H1 (cell line): Measurements from ENCODE around the gene GALNT4. TPM values are rescaled to one million over a fixed set of nuclear protein-coding genes. Genes with fewer than 3 reads are reported as not detected.

Experiments used
- CTCF ChIA-PET: fragments of 300-600 bp; sonication (Branson Sonifier 250); formaldehyde crosslinking; loops from one replicate; lab custom pipeline; 2021; ENCODE audit not compliant: partially characterized antibody; lab: Charles Lee
- POLR2A ChIA-PET: fragments of 300-600 bp; sonication (Branson Sonifier 250); formaldehyde crosslinking; loops from one replicate; lab custom pipeline; 2021; ENCODE audit warnings: inconsistent platforms; ENCODE audit not compliant: partially characterized antibody; lab: Charles Lee
- DNase-seq, 2 experiments: peaks; one replicate each; pipeline versions ENCODE4 v3.0.0 to v3.0.0-alpha.2; 2010 to 2022; ENCODE audit warnings: low spot score in 2 of 2, low read depth in 1 of 2, mixed read lengths in 1 of 2
- FAIRE-seq: peaks from 2 replicates; lab custom pipeline; 2011; peaks lifted over from hg19 to GRCh38; lab: Jason Lieb, UNC
- H2AFZ ChIP-seq: 2 replicates; pipeline ENCODE4 v1.8.1; 2012; ENCODE audit warnings: low read length, inconsistent platforms
- H2AK5ac ChIP-seq: 2 replicates; pipeline ENCODE4 v1.6.1; 2013; ENCODE audit warnings: low read depth, low read length
- H2BK120ac ChIP-seq: replicated peaks from 2 replicates; pipeline ENCODE3; 2013; ENCODE audit warnings: low read depth, low read length, inconsistent platforms
- H2BK12ac ChIP-seq: 2 replicates; pipeline ENCODE4 v1.6.1; 2013; ENCODE audit warnings: low read depth, low read length
- H2BK15ac ChIP-seq: 2 replicates; pipeline ENCODE4 v1.6.1; 2013; ENCODE audit warnings: low read length
- H2BK20ac ChIP-seq: 2 replicates; pipeline ENCODE4 v1.6.1; 2013; ENCODE audit warnings: low read length
- H2BK5ac ChIP-seq: 2 replicates; pipeline ENCODE4 v1.6.1; 2013; ENCODE audit warnings: low read depth, low read length
- H3K14ac ChIP-seq: 2 replicates; pipeline ENCODE4 v1.6.1; 2013; ENCODE audit warnings: inconsistent platforms; ENCODE audit not compliant: insufficient read length
- H3K18ac ChIP-seq: 2 replicates; pipeline ENCODE4 v1.6.1; 2013; ENCODE audit warnings: low read length; ENCODE audit errors: extremely low read depth
- H3K23ac ChIP-seq: 2 replicates; pipeline ENCODE4 v1.6.1; 2013; ENCODE audit warnings: inconsistent platforms; ENCODE audit not compliant: insufficient read length
- H3K23me2 ChIP-seq: 2 replicates; pipeline ENCODE4 v1.6.1; 2013; ENCODE audit warnings: low read depth, low read length
- H3K27ac ChIP-seq: 2 replicates; pipeline ENCODE4 v1.6.1; 2011; ENCODE audit warnings: low read depth, low read length, inconsistent platforms
- H3K27me3 ChIP-seq, 4 experiments: replicated peaks in 1 of 4; 1 replicate in 1 of 4; 2 replicates in 3 of 4; pipeline versions ENCODE4 v1.6.1 to v1.8.1; 2011 to 2013; ENCODE audit warnings: low read length in 3 of 4, mild to moderate bottlenecking in 3 of 4, inconsistent platforms in 2 of 4, mixed read lengths in 2 of 4, moderate library complexity in 1 of 4; ENCODE audit not compliant: control insufficient read depth in 3 of 4, insufficient read depth in 3 of 4; ENCODE audit errors: extremely low read depth in 1 of 4
- H3K36me3 ChIP-seq, 4 experiments: 2 replicates each; pipeline versions ENCODE4 v1.6.1 to v1.8.1; 2011 to 2013; ENCODE audit warnings: mild to moderate bottlenecking in 4 of 4, low read length in 3 of 4, moderate library complexity in 2 of 4, control low read depth in 1 of 4, inconsistent platforms in 1 of 4; ENCODE audit not compliant: insufficient read depth in 4 of 4, control insufficient read depth in 2 of 4
- H3K4ac ChIP-seq: replicated peaks from 2 replicates; pipeline ENCODE3; 2013; ENCODE audit warnings: low read length, low read depth, mixed read lengths, inconsistent platforms; ENCODE audit not compliant: insufficient read length
- H3K4me1 ChIP-seq, 4 experiments: replicated peaks in 1 of 4; 1 replicate in 1 of 4; 2 replicates in 3 of 4; pipeline versions ENCODE4 v1.6.1 to v1.8.1; 2011 to 2013; ENCODE audit warnings: low read length in 3 of 4, inconsistent platforms in 2 of 4, mixed read lengths in 1 of 4; ENCODE audit not compliant: insufficient read depth in 4 of 4, control insufficient read depth in 3 of 4
- H3K4me2 ChIP-seq, 2 experiments: 2 replicates each; pipeline versions ENCODE4 v1.6.1 to v1.8.1; 2011 to 2013; ENCODE audit warnings: low read depth in 2 of 2, low read length in 2 of 2, control low read depth in 1 of 2, inconsistent platforms in 1 of 2, mild to moderate bottlenecking in 1 of 2; ENCODE audit not compliant: insufficient read depth in 1 of 2
- H3K4me3 ChIP-seq, 4 experiments: fragments of 200-600, 300-600 bp in 1 of 4; sonication (generic), shearing (Covaris generic), sonication (Bioruptor Twin) in 1 of 4; 2 replicates each; pipeline versions ENCODE4 v1.5.1 to v1.8.1; 2011 to 2016; ENCODE audit warnings: low read length in 4 of 4, low read depth in 3 of 4, control low read depth in 2 of 4, inconsistent platforms in 2 of 4, mild to moderate bottlenecking in 2 of 4, mixed read lengths in 1 of 4, moderate library complexity in 1 of 4; ENCODE audit not compliant: insufficient read depth in 2 of 4; ENCODE audit errors: extremely low read depth in 1 of 4
- H3K56ac ChIP-seq: replicated peaks from 2 replicates; pipeline ENCODE3; 2013; ENCODE audit warnings: low read depth, mild to moderate bottlenecking, mixed read lengths, low read length, inconsistent platforms; ENCODE audit not compliant: insufficient read length
- H3K79me1 ChIP-seq: 2 replicates; pipeline ENCODE4 v1.6.1; 2013; ENCODE audit warnings: low read depth, low read length, control low read depth
- H3K79me2 ChIP-seq, 2 experiments: 2 replicates each; pipeline versions ENCODE4 v1.6.1 to v1.8.1; 2012 to 2013; ENCODE audit warnings: low read length in 2 of 2, mild to moderate bottlenecking in 2 of 2, inconsistent platforms in 1 of 2; ENCODE audit not compliant: insufficient read depth in 2 of 2, control insufficient read depth in 1 of 2
- H3K9ac ChIP-seq, 4 experiments: replicated peaks in 1 of 4; 1 replicate in 1 of 4; 2 replicates in 3 of 4; pipeline versions ENCODE4 v1.6.1 to v1.8.1; 2011 to 2013; ENCODE audit warnings: low read depth in 3 of 4, low read length in 3 of 4, control low read depth in 2 of 4, mild to moderate bottlenecking in 2 of 4, moderate library complexity in 2 of 4, inconsistent platforms in 1 of 4; ENCODE audit errors: extremely low read depth in 1 of 4
- H3K9me3 ChIP-seq, 2 experiments: 2 replicates each; pipeline versions ENCODE4 v1.6.1 to v1.8.1; 2012 to 2013; ENCODE audit warnings: mild to moderate bottlenecking in 2 of 2, moderate library complexity in 2 of 2, control low read depth in 1 of 2, inconsistent platforms in 1 of 2, low read depth in 1 of 2, low read length in 1 of 2, mixed read lengths in 1 of 2; ENCODE audit not compliant: insufficient read depth in 2 of 2
- H4K20me1 ChIP-seq, 2 experiments: replicated peaks in 1 of 2; 2 replicates each; pipeline versions ENCODE3 to v1.8.1; 2011 to 2013; ENCODE audit warnings: inconsistent platforms in 2 of 2, low read length in 2 of 2, mild to moderate bottlenecking in 1 of 2; ENCODE audit not compliant: insufficient read depth in 2 of 2, control insufficient read depth in 1 of 2
- H4K5ac ChIP-seq: 2 replicates; pipeline ENCODE4 v1.6.1; 2013; ENCODE audit warnings: low read length, low read depth, mixed read lengths, inconsistent platforms; ENCODE audit not compliant: insufficient read length
- H4K8ac ChIP-seq: 2 replicates; pipeline ENCODE4 v1.8.0; 2013; ENCODE audit warnings: mild to moderate bottlenecking, moderate library complexity, low read length, inconsistent platforms; ENCODE audit not compliant: insufficient read depth; ENCODE audit errors: extremely low read depth
- H4K91ac ChIP-seq: replicated peaks from 2 replicates; pipeline ENCODE3; 2013; ENCODE audit warnings: low read length, mixed read lengths, inconsistent platforms; ENCODE audit not compliant: insufficient read length
- BRCA1 ChIP-seq: IDR thresholded peaks from 2 replicates; pipeline ENCODE4 v1.6.1; 2012; ENCODE audit warnings: low read depth, low read length, improper control_type of control experiment
- CBX5 ChIP-seq: fragments of 300-800, 300-1000 bp; sonication (generic); IDR thresholded peaks from 2 replicates; pipeline ENCODE4 v1.7.1; 2016; ENCODE audit warnings: antibody characterized with exemption, low read length, low read depth
- CBX8 ChIP-seq: fragments of 300-800, 300-1000 bp; sonication (generic); IDR thresholded peaks from 2 replicates; pipeline ENCODE4 v1.7.1; 2016; ENCODE audit warnings: low read depth, low read length, borderline replicate concordance
- CREB1 ChIP-seq: IDR thresholded peaks from 2 replicates; pipeline ENCODE4 v1.6.1; 2012; ENCODE audit warnings: inconsistent platforms
- FOSL1 ChIP-seq: IDR thresholded peaks from 2 replicates; pipeline ENCODE4 v1.6.1; 2011; ENCODE audit warnings: mild to moderate bottlenecking, low read depth, low read length, moderate library complexity; ENCODE audit not compliant: insufficient read depth
- HDAC2 ChIP-seq, 2 experiments: fragments of 300-600 bp in 1 of 2; sonication (generic) in 1 of 2; IDR thresholded peaks; 2 replicates each; pipeline ENCODE4 v1.6.1; 2011 to 2012; ENCODE audit warnings: low read depth in 2 of 2, low read length in 2 of 2, mild to moderate bottlenecking in 2 of 2, moderate library complexity in 2 of 2, borderline replicate concordance in 1 of 2, inconsistent platforms in 1 of 2
- HDAC6 ChIP-seq: IDR thresholded peaks from one replicate; pipeline ENCODE4 v1.7.1; 2012; ENCODE audit warnings: low read depth, mild to moderate bottlenecking, inconsistent platforms, low read length, moderate library complexity
- POLR2A ChIP-seq, 2 experiments: IDR thresholded peaks; 1 replicate in 1 of 2; 2 replicates in 1 of 2; pipeline ENCODE4 v1.6.1; 2011; ENCODE audit warnings: low read depth in 2 of 2, low read length in 2 of 2, mild to moderate bottlenecking in 2 of 2; ENCODE audit errors: control extremely low read depth in 1 of 2
- POLR2AphosphoS5 ChIP-seq: IDR thresholded peaks from 2 replicates; pipeline ENCODE4 v1.6.1; 2011; ENCODE audit warnings: low read depth, low read length
- SP4 ChIP-seq: IDR thresholded peaks from 2 replicates; pipeline ENCODE4 v1.6.1; 2012; ENCODE audit warnings: low read length, inconsistent platforms
- YY1 ChIP-seq: IDR thresholded peaks from 2 replicates; pipeline ENCODE4 v1.6.1; 2011; ENCODE audit warnings: low read depth, mild to moderate bottlenecking, low read length
- WGBS, 2 experiments: shearing (Covaris generic) in 1 of 2; methylation state at CpG; one replicate each; pipeline versions ENCODE4 v1.1.6 to v1.1.7; 2013 to 2015; ENCODE audit warnings: low lambda C conversion rate in 2 of 2, mixed read lengths in 2 of 2, inconsistent platforms in 1 of 2, low coverage in 1 of 2, missing lambda C conversion rate in 1 of 2; ENCODE audit not compliant: insufficient replicate concordance in 2 of 2, insufficient coverage in 1 of 2, insufficient read length in 1 of 2; ENCODE audit errors: extremely low coverage in 1 of 2, missing lambda C conversion rate in 1 of 2; 5-methylcytosine and 5-hydroxymethylcytosine counted together
- polyA plus RNA-seq, 7 experiments: library from polyadenylated mRNA; depleted of rRNA in 3 of 7; stranded (reverse) in 5 of 7; unstranded in 2 of 7; fragments of >200 nt in 5 of 7; fragments of 200-250 nt in 2 of 7; gene quantifications; 1 replicate in 5 of 7; 2 replicates in 1 of 7; 4 replicates in 1 of 7; pipeline versions ENCODE4 v1.2.1 to v1.2.3, GENCODE V29; 2011 to 2013; ENCODE audit warnings: missing spikeins in 2 of 7, mixed read lengths in 2 of 7
- total RNA-seq: library from RNA; stranded (reverse); fragmentation: NEBNext Ultra II Directional; extraction: Animal tissue kit (Norgen Biotek cat#: 25700); gene quantifications from 2 replicates; pipeline ENCODE4 v1.2.1, GENCODE V29; 2021
- TF ChIP-seq, protein P1 (sequence below): IDR thresholded peaks from 2 replicates; pipeline ENCODE4 v1.6.1; 2012; ENCODE audit warnings: low read length, inconsistent platforms
- TF ChIP-seq, protein P2 (sequence below): IDR thresholded peaks from 2 replicates; pipeline ENCODE4 v1.6.1; 2012; ENCODE audit warnings: inconsistent platforms

Gene GALNT4
- total and polyA plus RNA-seq, 2 of the 8 experiments (the other 6 are each of a cell fraction or from before 2014, with no cell fraction given) = 0.45 to 3.3 TPM

DNA sequence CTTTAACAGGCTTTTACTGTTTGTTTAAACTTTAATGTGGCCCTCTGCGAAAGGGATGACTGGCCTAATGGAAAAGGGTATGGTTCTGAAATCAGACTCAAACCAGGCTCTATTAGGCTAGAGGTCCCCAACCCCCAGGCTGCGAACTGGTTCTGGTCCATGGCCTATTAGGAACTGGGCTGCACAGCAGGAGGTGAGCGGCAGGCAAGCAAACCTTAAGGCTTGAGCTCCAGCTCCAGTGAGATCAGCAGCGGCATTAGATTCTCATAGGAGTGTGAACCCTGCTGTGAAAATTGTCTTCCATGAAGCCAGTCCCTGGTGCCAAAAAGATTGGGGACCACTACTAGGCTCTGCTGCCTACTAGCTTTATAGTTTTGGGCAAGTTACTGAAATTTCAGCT lies 11.1 kb downstream of the GALNT4 start:
- H3K4me1 ChIP-seq = peaks cover 0 to 3% (median 2%) of the 10 kb centered on the region in 4 experiments; a peak in 3 of 7 replicates
- H3K27ac ChIP-seq = no peak overlapping the region
- DNase-seq (no peak), FAIRE-seq (no peak)
- H4K5ac ChIP-seq = no peak overlapping the region
- no peaks in the 10 kb centered on the region for H3K27me3 ChIP-seq
- ChIA-PET POLR2A (interaction anchor here (1.2 to 1.7 kb wide), 3 partner anchors 11 to 164 kb away, joined by 3 to 7 read pairs (median 4); partner anchors contain the start of genes DUSP6 and GALNT4), CTCF (interaction anchor here (1.2 to 2.3 kb wide), 6 partner anchors 8 to 496 kb away, joined by 4 to 10 read pairs (median 6); partner anchors contain the start of gene POC1B)
- H2AK5ac ChIP-seq = no peak overlapping the region
- H3K9me3 ChIP-seq = no peaks in the 10 kb centered on the region
- no peak overlapping the region for H3K18ac ChIP-seq
- H3K36me3 ChIP-seq = no peaks in the 10 kb centered on the region
- no peak overlapping the region for H2BK5ac ChIP-seq
- no peak overlapping the region for H2AFZ ChIP-seq
- 0 out of 2 replicates have a peak, but pooled peaks cover 2% of the 10 kb centered on the region for H3K79me1 ChIP-seq
- H3K14ac ChIP-seq = no peak overlapping the region
- no peaks in the 10 kb centered on the region for H3K23me2 ChIP-seq
- no peak overlapping the region for H3K4ac ChIP-seq
- no peak overlapping the region for H2BK15ac ChIP-seq
- no peak overlapping the region for H3K9ac ChIP-seq
- H4K20me1 ChIP-seq = no peaks in the 10 kb centered on the region
- no peak overlapping the region for H2BK120ac ChIP-seq
- H3K4me2 ChIP-seq = no peak overlapping the region
- no peak overlapping the region for H2BK12ac ChIP-seq
- no peak overlapping the region for H3K4me3 ChIP-seq
- no peak overlapping the region for H2BK20ac ChIP-seq
- WGBS, 2 experiments = 80% methylated on average over 4 of the region's 4 CpGs; no CpG with 5 or more reads in 1 of the 2 experiments
- H4K8ac ChIP-seq = no peak overlapping the region
- no peak overlapping the region for H3K56ac ChIP-seq
- no peaks in the 10 kb centered on the region for H3K79me2 ChIP-seq
- no peak overlapping the region for H3K23ac ChIP-seq
- H4K91ac ChIP-seq = no peak overlapping the region
- TF ChIP-seq HDAC2 (IDR thresholded peaks at IDR 0.05; ENCODE audit: borderline replicate concordance in 1 of 2, low read depth in 2 of 2, low read length in 2 of 2) (no peak), CBX5 (no peak), POLR2A (IDR thresholded peaks at IDR 0.05; ENCODE audit: control extremely low read depth in 1 of 2, low read depth in 2 of 2, low read length in 2 of 2) (no peak), SP4 (no peak), CBX8 (no peak), POLR2AphosphoS5 (no peak), HDAC6 (no peak), BRCA1 (no peak), YY1 (no peak), FOSL1 (no peak), CREB1 (no peak)
- TF ChIP-seq, protein P1, sequence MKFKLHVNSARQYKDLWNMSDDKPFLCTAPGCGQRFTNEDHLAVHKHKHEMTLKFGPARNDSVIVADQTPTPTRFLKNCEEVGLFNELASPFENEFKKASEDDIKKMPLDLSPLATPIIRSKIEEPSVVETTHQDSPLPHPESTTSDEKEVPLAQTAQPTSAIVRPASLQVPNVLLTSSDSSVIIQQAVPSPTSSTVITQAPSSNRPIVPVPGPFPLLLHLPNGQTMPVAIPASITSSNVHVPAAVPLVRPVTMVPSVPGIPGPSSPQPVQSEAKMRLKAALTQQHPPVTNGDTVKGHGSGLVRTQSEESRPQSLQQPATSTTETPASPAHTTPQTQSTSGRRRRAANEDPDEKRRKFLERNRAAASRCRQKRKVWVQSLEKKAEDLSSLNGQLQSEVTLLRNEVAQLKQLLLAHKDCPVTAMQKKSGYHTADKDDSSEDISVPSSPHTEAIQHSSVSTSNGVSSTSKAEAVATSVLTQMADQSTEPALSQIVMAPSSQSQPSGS = no peak
- TF ChIP-seq, protein P2, sequence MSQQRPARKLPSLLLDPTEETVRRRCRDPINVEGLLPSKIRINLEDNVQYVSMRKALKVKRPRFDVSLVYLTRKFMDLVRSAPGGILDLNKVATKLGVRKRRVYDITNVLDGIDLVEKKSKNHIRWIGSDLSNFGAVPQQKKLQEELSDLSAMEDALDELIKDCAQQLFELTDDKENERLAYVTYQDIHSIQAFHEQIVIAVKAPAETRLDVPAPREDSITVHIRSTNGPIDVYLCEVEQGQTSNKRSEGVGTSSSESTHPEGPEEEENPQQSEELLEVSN = no peak
